SIG-M5 treated with dmso at 0.1 percent for 504 hours (cell line): ENCODE data around the gene PHYHD1.

Source experiments
- DNase-seq: peaks from one replicate; lab custom pipeline; 2025; ENCODE audit not compliant: unreplicated experiment; lab: John Stamatoyannopoulos, UW

The PHYHD1 gene

GRCh38 chr9:128899566-128900322, 21.0 kb upstream of the PHYHD1 start:
- DNase-seq = peak; percentile 62

DNA sequence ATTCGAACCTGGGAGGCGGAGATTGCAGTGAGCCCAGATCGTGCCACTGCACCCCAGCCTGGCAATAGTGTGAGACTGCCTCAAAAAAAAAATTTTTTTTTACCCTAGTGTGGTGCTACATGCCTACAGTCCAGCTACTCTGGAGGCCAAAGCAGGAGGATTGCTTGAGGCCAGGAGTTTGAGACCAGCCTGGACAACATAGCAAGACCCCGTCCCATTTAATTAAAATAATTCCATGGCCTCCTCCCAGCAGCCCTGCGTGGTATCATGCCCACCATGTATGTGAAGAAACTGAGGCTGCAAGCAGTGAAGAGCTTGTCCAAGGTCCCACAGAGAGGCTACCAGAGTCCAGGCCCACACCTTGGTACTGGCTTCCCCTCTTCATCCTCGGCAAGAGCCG, 19.4 kb upstream of the PHYHD1 start:
- DNase-seq = no peak

- no peak for DNase-seq
Measured at GRCh38 chr9:128901822-128902221, 19.0 kb upstream of the PHYHD1 start.

- no peak for DNase-seq
Measured at GRCh38 chr9:128902351-128903078, 18.3 kb upstream of the PHYHD1 start.

GRCh38 chr9:128903079-128903461, 17.7 kb upstream of the PHYHD1 start:
- no peak for DNase-seq

DNA sequence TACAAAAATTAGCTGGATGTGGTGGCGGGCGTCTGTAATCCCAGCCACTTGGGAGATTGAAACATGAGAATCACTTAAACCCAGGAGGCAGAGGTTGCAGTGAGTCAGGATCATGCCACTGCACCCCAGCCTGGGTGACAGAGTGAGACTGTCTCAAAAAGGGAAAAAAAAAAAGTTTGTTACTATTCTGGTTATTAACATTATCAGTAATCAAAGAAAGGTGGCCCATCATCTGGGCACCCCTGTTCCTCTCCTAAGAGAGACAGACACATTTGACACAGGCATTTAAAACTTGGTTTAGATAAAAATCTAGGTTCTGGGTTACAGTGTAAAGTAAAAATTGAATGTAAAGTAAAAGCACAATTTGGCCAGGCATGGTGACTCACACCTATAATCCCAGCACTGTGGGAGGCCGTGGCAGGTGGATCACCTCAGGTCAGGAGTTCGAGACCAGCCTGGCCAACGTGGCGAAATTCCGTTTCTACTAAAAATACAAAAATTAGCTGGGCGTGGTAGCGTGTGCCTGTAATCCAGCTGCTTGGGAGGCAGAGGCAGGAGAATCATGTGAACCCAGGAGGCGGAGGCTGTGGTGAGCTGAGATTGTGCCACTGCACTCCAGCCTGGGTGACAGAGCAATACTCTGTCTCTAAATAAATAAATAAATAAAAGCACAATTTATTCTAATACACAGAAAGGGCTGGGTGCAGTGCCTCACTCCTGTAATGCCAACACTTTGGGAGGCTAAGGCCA, 16.7 kb upstream of the PHYHD1 start:
- DNase-seq = no peak

- no peak for DNase-seq
Measured at GRCh38 chr9:128905964-128906363, 14.8 kb upstream of the PHYHD1 start.

DNA sequence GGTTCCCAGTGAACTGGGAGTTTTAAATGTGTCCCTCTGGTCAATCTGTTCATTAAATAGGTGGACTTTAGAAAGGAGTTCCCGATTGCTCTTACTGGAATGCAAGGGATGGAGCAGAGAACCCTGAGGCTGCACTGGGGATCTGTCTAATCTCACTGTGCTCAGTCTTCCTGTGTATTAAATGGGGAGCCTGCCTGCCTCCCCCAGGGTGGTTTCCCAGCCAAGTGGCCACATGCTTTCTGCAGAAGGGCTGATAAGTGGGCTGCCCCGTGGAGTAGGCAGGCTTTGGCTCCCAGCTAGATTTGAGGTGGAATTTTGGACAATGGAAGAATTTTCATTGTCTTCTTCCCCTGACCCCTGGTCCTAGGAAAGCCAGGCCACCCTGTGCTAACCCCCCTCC, 14.0 kb upstream of the PHYHD1 start:
- DNase-seq = no peak

- DNase-seq = no peak
Measured at GRCh38 chr9:128908372-128908771, 12.4 kb upstream of the PHYHD1 start.

- no peak for DNase-seq
Measured at GRCh38 chr9:128909859-128910258, 10.9 kb upstream of the PHYHD1 start.

GRCh38 chr9:128910906-128911305, 9.9 kb upstream of the PHYHD1 start:
- no peak for DNase-seq

GRCh38 chr9:128911529-128912035, 9.2 kb upstream of the PHYHD1 start:
- DNase-seq = no peak

GRCh38 chr9:128912270-128912853, 8.4 kb upstream of the PHYHD1 start:
- peak; percentile 25 for DNase-seq

DNA sequence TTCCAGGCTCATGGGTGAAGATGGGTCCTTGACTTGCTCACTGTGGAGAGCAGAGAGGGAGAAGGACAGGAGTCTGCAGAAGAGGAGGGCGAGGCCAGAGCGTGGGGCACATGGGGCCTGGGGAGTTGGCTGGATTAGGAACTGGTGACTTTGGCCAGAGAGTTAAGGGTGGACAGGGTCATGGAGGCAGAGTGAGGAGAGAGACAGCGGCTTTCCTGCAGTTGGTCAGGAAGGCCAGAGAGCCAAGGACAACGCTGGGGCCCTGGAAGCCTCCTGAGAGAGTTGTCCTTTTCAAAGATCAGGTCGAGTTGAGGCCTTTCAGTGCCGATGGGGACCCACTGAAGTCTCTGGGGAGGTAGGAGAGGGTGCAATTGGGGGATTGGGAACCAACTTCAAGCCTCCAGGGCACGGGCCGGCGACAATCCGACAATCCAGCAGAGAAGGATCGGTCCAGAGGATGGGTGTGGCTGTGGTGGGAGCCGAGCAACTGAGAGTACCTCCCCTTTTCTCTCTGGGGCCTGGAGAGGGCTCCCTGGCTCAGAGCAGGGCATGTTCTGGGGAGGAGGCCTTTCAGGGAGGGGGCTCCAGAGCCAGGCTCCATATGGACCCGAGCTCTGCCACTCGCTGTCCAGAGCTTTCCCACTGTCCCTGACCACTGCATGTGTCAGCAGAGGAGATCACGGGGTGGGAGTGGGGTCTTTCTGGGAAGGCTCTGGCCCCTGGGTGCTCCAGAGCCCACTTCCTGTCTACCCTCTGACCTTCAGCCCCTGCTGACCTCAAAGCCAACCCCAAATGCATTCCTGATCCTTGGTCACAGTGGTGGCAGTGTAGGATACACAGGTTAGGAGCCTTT, 7.5 kb upstream of the PHYHD1 start:
- DNase-seq = no peak

DNA sequence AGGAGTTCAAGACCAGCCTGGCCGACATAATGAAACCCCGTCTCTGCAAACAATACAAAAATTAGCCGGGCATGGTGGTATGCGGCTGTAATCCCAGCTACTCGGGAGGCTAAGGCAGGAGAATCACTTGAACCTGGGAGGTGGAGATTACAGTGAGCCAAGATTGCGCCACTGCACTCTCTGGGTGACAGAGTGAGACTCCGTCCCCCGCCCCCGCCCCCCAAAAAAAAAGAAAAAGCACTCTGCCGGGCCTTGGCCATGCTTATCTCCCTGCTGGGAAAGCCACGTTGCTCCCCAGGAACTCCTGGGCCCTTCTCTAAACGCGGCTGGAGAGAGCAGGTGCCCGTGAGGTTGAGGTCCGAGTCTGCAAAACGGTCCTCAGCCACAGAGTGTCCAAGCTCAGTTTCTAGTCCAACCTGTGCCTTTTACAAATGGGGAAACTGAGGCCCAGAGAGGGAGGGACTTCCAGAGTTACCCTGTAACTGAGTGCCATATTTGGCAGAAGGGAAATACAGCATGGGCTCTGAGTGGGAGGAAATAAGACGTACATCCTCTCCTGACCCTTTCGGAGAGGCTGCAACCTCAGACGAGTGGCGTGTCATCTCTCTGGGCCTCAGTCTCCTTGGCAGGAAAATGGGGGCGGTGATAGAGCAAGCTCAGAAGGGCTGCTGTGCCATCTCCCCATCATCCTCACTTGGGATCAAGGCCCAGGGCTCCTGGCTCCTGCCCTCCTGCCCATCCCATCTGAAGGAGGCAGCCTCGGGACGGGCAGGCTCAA, 6.6 kb upstream of the PHYHD1 start:
- no peak for DNase-seq

DNA sequence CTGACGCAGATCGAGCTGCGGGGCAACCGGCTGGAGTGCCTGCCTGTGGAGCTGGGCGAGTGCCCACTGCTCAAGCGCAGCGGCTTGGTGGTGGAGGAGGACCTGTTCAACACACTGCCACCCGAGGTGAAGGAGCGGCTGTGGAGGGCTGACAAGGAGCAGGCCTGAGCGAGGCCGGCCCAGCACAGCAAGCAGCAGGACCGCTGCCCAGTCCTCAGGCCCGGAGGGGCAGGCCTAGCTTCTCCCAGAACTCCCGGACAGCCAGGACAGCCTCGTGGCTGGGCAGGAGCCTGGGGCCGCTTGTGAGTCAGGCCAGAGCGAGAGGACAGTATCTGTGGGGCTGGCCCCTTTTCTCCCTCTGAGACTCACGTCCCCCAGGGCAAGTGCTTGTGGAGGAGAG, 4.6 kb upstream of the PHYHD1 start:
- no peak for DNase-seq

DNA sequence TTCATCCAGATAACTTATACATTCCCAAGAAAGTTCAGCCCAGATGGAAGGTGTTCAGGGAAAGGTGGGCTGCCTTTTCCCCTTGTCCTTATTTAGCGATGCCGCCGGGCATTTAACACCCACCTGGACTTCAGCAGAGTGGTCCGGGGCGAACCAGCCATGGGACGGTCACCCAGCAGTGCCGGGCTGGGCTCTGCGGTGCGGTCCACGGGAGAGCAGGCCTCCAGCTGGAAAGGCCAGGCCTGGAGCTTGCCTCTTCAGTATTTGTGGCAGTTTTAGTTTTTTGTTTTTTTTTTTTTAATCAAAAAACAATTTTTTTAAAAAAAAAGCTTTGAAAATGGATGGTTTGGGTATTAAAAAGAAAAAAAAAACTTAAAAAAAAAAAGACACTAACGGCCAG, 4.0 kb upstream of the PHYHD1 start:
- DNase-seq = no peak

DNA sequence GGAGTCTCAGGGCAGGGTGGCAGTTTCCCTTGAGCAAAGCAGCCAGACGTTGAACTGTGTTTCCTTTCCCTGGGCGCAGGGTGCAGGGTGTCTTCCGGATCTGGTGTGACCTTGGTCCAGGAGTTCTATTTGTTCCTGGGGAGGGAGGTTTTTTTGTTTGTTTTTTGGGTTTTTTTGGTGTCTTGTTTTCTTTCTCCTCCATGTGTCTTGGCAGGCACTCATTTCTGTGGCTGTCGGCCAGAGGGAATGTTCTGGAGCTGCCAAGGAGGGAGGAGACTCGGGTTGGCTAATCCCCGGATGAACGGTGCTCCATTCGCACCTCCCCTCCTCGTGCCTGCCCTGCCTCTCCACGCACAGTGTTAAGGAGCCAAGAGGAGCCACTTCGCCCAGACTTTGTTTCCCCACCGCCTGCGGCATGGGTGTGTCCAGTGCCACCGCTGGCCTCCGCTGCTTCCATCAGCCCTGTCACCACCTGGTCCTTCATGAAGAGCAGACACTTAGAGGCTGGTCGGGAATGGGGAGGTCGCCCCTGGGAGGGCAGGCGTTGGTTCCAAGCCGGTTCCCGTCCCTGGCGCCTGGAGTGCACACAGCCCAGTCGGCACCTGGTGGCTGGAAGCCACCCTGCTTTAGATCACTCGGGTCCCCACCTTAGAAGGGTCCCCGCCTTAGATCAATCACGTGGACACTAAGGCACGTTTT, 3.5 kb upstream of the PHYHD1 start:
- no peak for DNase-seq

GRCh38 chr9:128918921-128919320, 1.9 kb upstream of the PHYHD1 start:
- no peak for DNase-seq
